ENCODE results near the gene NBAS. TPM values are rescaled to one million over a fixed set of nuclear protein-coding genes. Genes with fewer than 3 reads are reported as not detected.

Gene NBAS
- total RNA-seq, 1 experiment from 2014 or later, result 33.4 TPM

DNA sequence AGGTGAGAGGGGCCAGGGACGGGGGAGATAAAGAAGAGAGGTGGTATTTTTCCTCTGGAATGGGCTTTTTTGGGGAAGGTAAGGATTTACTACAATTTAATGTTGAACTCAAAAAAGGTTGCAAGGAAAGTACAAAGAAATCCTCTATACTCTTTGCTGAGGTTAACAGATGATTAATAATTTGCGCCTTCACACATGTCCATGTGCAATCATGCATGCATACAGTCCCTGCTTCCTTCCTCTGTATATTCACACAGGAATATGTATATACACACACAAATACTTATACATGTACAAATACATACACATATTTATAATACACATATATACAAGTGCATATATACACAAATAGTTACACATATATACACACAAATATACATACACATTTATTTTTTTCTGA is 193.4 kb downstream of the NBAS start:
- H3K4me1 ChIP-seq (replicated peaks), result no peaks in the 10 kb centered on the region

GRCh38 chr2:15367205-15367604 is 193.9 kb downstream of the NBAS start:
- H3K4me3 ChIP-seq, result no peak overlapping the region
- no peak for DNase-seq (ENCODE audit: low read depth in 1 of 2, low spot score in 2 of 2)
- no peaks in the 10 kb centered on the region for H3K9me3 ChIP-seq (replicated peaks)
- H3K27ac ChIP-seq, result no peak overlapping the region
- H3K36me3 ChIP-seq, result peaks cover 8% of the 10 kb centered on the region; the same call in 1 of the 2 replicates
- H3K4me1 ChIP-seq (replicated peaks), result no peaks in the 10 kb centered on the region
- no peaks in the 10 kb centered on the region for H3K27me3 ChIP-seq (replicated peaks)

More for the DNA sequence above, 193.4 kb downstream of the NBAS start:
- H3K27ac ChIP-seq, result no peak overlapping the region
- no peaks in the 10 kb centered on the region for H3K9me3 ChIP-seq (replicated peaks)
- H3K27me3 ChIP-seq (replicated peaks), result no peaks in the 10 kb centered on the region
- DNase-seq (ENCODE audit: low read depth in 1 of 2, low spot score in 2 of 2), result no peak
- H3K36me3 ChIP-seq, result peaks cover 13% of the 10 kb centered on the region; the same call in 1 of the 2 replicates
- no peak overlapping the region for H3K4me3 ChIP-seq

- H3K9me3 ChIP-seq (replicated peaks), result no peaks in the 10 kb centered on the region
- H3K27me3 ChIP-seq (replicated peaks), result no peaks in the 10 kb centered on the region
These were observed 195.7 kb downstream of the NBAS start for GRCh38 chr2:15365411-15365810.

GRCh38 chr2:15364561-15364960 is 196.6 kb downstream of the NBAS start:
- Histone ChIP-seq H3K4me3 (no peak overlapping the region), H3K9me3 (replicated peaks) (no peaks in the 10 kb centered on the region), H3K36me3 (peaks cover 13% of the 10 kb centered on the region), H3K27ac (no peak overlapping the region), H3K27me3 (replicated peaks) (no peaks in the 10 kb centered on the region), H3K4me1 (replicated peaks) (peaks cover 12% of the 10 kb centered on the region)
- DNase-seq (ENCODE audit: low read depth in 1 of 2, low spot score in 2 of 2), result no peak

More at GRCh38 chr2:15365411-15365810, 195.7 kb downstream of the NBAS start:
- H3K27ac ChIP-seq, result no peak overlapping the region
- no peak overlapping the region for H3K4me3 ChIP-seq
- DNase-seq (ENCODE audit: low read depth in 1 of 2, low spot score in 2 of 2), result no peak
- peaks cover 6% of the 10 kb centered on the region for H3K4me1 ChIP-seq (replicated peaks)
- peaks cover 13% of the 10 kb centered on the region for H3K36me3 ChIP-seq

DNA sequence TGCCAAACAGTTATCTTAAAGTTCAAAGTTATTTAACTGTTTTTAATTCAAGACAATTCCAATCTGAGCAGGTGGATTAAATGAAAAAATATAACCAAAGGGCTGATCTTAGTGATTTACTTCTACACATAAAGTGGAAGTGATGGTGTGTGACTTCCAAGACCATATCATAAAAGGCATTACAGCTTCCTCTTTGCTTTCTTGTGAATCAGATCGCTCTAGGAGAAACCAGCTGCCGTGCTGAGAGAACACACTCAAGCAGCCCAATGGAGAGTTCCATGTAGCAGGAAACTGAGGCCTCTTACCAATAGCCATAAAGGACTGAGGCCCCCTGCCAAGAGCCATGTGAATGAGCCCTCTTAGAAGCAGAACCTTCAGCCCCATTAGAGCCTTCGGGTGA is 197.4 kb downstream of the NBAS start:
- H3K4me3 ChIP-seq, result no peak overlapping the region
- no peaks in the 10 kb centered on the region for H3K9me3 ChIP-seq (replicated peaks)

GRCh38 chr2:15363142-15363541 is 198.0 kb downstream of the NBAS start:
- Histone ChIP-seq H3K36me3 (peaks cover 13% of the 10 kb centered on the region), H3K4me1 (replicated peaks) (peaks cover 13% of the 10 kb centered on the region), H3K27ac (no peak overlapping the region), H3K27me3 (replicated peaks) (no peaks in the 10 kb centered on the region), H3K4me3 (no peak overlapping the region), H3K9me3 (replicated peaks) (no peaks in the 10 kb centered on the region)
- no peak for DNase-seq (ENCODE audit: low read depth in 1 of 2, low spot score in 2 of 2)

More for the DNA sequence above, 197.4 kb downstream of the NBAS start:
- Histone ChIP-seq H3K27me3 (replicated peaks) (no peaks in the 10 kb centered on the region), H3K4me1 (replicated peaks) (peaks cover 13% of the 10 kb centered on the region), H3K27ac (no peak overlapping the region), H3K36me3 (peaks cover 13% of the 10 kb centered on the region)
- DNase-seq (ENCODE audit: low read depth in 1 of 2, low spot score in 2 of 2), result no peak

DNA sequence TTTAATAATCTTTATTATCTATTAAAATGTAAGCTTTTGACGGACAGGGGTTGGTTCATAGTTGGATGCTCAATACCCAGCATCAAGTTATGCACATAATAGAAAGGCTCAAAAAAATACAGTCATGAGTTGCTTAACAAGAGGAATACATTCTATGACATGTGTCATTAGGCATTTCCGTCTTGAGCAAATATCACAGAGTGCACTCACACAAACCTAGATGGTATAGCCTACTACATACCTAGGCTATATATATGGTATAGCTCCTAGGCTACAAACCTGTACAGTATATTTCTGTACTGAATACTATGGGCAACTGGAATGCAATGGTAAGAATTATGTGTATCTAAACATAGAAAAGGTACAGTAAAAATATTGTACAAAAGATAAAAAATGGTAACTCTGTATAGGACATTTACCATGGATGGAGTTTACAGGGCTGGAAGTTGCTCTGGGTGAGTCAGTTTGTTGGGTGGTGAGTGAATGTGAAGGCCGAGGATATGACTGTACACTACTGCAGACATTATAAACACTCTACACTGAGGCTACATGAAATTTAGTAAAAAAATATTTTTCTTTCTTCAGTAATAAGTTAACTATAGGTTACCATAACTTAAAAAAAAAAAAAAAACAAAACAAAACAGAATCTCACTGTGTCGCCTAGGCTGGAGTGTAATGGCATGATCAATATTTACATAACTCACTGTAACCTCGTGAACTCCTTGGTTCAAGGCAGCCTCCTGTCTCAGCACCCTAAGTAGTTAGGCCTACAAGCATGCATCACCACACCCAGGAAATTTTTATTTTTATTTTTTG is 201.2 kb downstream of the NBAS start:
- Histone ChIP-seq H3K4me3 (no peak overlapping the region), H3K27ac (peak overlapping the region; percentile 89), H3K27me3 (replicated peaks) (no peaks in the 10 kb centered on the region), H3K9me3 (replicated peaks) (no peaks in the 10 kb centered on the region), H3K36me3 (peaks cover 5% of the 10 kb centered on the region), H3K4me1 (replicated peaks) (peaks cover 13% of the 10 kb centered on the region)
- DNase-seq (ENCODE audit: low read depth in 1 of 2, low spot score in 2 of 2), result peak; percentile 54 to 55

GRCh38 chr2:15357922-15358321 is 203.2 kb downstream of the NBAS start:
- peaks cover 13% of the 10 kb centered on the region for H3K4me1 ChIP-seq (replicated peaks)
- H3K27me3 ChIP-seq (replicated peaks), result no peaks in the 10 kb centered on the region
- no peak overlapping the region for H3K27ac ChIP-seq
- no peak for DNase-seq (ENCODE audit: low read depth in 1 of 2, low spot score in 2 of 2)
- peaks cover 4% of the 10 kb centered on the region for H3K36me3 ChIP-seq
- no peaks in the 10 kb centered on the region for H3K9me3 ChIP-seq (replicated peaks)
- H3K4me3 ChIP-seq, result no peak overlapping the region

DNA sequence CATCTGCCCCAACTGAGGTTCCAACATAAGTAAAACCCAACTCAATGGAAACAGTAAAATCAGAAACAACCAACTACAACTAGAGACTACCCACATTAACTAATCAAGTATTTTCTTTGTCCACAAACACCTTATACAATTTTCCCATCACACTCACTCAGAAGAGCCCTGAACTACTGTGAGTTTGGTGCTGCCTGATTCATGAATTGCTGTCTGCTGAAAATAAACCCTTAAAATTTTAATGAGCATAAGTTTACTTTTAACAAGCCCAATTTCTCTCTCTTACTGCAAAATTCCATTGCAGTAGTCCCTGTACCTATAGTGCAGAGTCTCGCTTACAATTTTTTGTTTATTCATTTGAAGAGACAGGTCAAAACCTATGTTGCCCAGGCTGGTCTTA is 203.9 kb downstream of the NBAS start:
- H3K4me3 ChIP-seq, result no peak overlapping the region

DNA sequence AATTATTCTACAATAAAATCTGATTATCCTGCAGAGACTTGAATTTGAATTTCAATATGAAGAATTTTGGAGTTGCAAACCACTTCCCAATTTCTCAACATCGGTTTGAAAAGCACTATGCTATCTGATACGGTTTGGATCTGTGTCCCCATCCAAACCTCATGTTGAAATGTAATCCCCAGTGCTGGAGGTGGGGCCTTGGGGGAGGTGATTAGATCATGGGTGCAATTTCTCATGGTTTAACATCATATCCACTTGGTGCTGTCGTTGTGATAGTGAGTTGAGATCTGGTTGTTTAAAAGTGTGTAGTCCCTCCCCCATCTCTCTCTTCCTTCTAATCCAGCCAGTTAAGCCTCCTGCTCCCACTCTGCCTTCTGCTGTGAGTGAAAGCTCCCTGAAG is 205.7 kb downstream of the NBAS start:
- DNase-seq (ENCODE audit: low read depth in 1 of 2, low spot score in 2 of 2), result no peak
- Histone ChIP-seq H3K27ac (no peak overlapping the region), H3K4me1 (replicated peaks) (peaks cover 7% of the 10 kb centered on the region), H3K36me3 (no peaks in the 10 kb centered on the region; the same call in 1 of the 2 replicates), H3K27me3 (replicated peaks) (no peaks in the 10 kb centered on the region), H3K9me3 (replicated peaks) (no peaks in the 10 kb centered on the region), H3K4me3 (no peak overlapping the region)

More for the DNA sequence above, 203.9 kb downstream of the NBAS start:
- Histone ChIP-seq H3K4me1 (replicated peaks) (peaks cover 13% of the 10 kb centered on the region), H3K27ac (no peak overlapping the region), H3K36me3 (peaks cover 4% of the 10 kb centered on the region), H3K27me3 (replicated peaks) (no peaks in the 10 kb centered on the region), H3K9me3 (replicated peaks) (no peaks in the 10 kb centered on the region)
- no peak for DNase-seq (ENCODE audit: low read depth in 1 of 2, low spot score in 2 of 2)

DNA sequence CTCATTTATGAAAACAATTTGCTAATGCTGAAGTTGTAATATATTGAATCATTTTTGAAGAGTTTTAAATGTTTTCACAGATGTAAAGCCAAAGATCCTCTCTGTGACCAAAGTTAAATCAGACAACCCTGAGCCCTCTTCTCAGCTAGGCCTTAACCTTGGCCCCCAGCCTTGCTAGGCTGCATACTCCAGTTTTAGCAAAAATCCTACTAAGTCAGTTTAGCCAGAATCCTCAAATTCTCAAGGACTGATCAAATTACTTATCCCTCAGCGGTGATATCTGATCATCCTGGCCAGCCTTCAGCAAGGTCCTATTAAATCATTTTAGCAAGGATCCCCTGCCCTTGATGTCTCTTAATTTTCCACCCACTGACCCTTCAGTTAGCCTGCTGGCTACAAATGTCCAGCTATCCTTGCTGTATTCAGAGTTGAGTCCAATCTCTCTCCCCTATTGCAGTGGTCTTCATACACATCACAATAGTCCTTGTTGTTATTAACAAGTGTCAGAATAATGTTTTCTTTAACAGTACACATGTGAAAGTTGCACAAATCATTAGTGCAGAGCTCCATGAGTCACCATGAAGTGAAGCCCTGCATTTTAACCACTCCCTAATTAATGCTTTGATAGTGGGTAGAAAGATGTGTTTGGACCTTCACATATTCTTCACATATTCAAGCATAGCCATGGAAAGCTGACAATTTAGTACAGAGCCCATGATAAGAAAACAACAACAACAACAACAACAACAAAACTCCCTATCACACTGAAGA is 206.4 kb downstream of the NBAS start:
- no peak overlapping the region for H3K4me3 ChIP-seq
- no peaks in the 10 kb centered on the region for H3K27me3 ChIP-seq (replicated peaks)
- no peak overlapping the region for H3K27ac ChIP-seq
- H3K36me3 ChIP-seq, result peaks cover 3% of the 10 kb centered on the region; the same call in 1 of the 2 replicates
- no peaks in the 10 kb centered on the region for H3K9me3 ChIP-seq (replicated peaks)
- no peak for DNase-seq (ENCODE audit: low read depth in 1 of 2, low spot score in 2 of 2)
- peaks cover 3% of the 10 kb centered on the region for H3K4me1 ChIP-seq (replicated peaks)

GRCh38 chr2:15352363-15352762 is 208.8 kb downstream of the NBAS start:
- no peaks in the 10 kb centered on the region for H3K4me1 ChIP-seq (replicated peaks)
- no peaks in the 10 kb centered on the region for H3K9me3 ChIP-seq (replicated peaks)
- H3K4me3 ChIP-seq, result no peak overlapping the region
- H3K36me3 ChIP-seq, result peaks cover 3% of the 10 kb centered on the region; the same call in 1 of the 2 replicates
- DNase-seq (ENCODE audit: low read depth in 1 of 2, low spot score in 2 of 2), result no peak
- H3K27me3 ChIP-seq (replicated peaks), result no peaks in the 10 kb centered on the region
- H3K27ac ChIP-seq, result no peak overlapping the region

DNA sequence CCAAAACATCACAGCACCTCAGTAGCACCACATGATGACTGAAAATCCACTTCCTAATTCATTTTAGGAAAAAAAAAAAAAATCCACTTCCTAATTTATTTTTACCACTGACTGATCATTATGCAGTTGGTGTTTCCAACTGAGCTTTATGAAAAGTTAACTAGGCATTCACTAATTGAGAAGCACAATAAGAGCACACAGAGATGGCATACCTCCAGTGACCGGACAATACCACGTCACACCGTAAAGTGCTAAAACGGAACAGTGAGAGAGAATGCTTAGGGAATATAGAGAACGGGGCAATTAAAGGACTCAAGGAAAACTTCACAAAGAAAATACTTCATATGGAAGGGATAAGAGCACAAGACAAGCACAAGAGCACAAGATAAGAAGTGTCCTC is 212.5 kb downstream of the NBAS start:
- Histone ChIP-seq H3K27me3 (replicated peaks) (no peaks in the 10 kb centered on the region), H3K4me3 (no peak overlapping the region), H3K9me3 (replicated peaks) (no peaks in the 10 kb centered on the region), H3K4me1 (replicated peaks) (no peaks in the 10 kb centered on the region), H3K27ac (no peak overlapping the region), H3K36me3 (peaks cover 6% of the 10 kb centered on the region; the same call in 1 of the 2 replicates)
- no peak for DNase-seq (ENCODE audit: low read depth in 1 of 2, low spot score in 2 of 2)

DNA sequence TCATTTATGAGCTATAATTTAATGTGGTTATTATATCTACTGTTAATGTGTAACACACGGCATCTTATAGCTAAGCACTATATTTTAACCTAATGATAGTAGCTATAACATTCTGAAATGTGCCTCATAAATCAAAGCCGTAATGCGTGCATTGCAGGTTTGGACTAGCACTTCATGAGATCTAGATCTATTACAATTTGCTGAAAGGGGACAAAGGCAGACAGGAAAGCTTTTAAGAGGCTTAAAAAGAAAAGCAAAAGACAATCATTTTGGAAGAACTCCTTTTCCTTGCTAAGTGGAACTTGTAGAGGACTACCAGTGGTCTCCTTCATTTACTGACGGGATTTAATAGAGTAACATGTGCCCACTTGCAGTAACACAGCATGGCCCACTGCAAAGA is 213.1 kb downstream of the NBAS start:
- no peak for DNase-seq (ENCODE audit: low read depth in 1 of 2, low spot score in 2 of 2)
- no peaks in the 10 kb centered on the region for H3K27me3 ChIP-seq (replicated peaks)

More for the DNA sequence above, 213.1 kb downstream of the NBAS start:
- Histone ChIP-seq H3K36me3 (peaks cover 6% of the 10 kb centered on the region; the same call in 1 of the 2 replicates), H3K4me3 (no peak overlapping the region), H3K4me1 (replicated peaks) (no peaks in the 10 kb centered on the region), H3K27ac (no peak overlapping the region), H3K9me3 (replicated peaks) (no peaks in the 10 kb centered on the region)
